NCI-H2196 (cell line): ENCODE data around the gene FMN1.

ENCODE experiments used
- DNase-seq: peaks from one replicate; lab custom pipeline; 2025; ENCODE audit not compliant: unreplicated experiment; lab: John Stamatoyannopoulos, UW

The FMN1 gene

DNA sequence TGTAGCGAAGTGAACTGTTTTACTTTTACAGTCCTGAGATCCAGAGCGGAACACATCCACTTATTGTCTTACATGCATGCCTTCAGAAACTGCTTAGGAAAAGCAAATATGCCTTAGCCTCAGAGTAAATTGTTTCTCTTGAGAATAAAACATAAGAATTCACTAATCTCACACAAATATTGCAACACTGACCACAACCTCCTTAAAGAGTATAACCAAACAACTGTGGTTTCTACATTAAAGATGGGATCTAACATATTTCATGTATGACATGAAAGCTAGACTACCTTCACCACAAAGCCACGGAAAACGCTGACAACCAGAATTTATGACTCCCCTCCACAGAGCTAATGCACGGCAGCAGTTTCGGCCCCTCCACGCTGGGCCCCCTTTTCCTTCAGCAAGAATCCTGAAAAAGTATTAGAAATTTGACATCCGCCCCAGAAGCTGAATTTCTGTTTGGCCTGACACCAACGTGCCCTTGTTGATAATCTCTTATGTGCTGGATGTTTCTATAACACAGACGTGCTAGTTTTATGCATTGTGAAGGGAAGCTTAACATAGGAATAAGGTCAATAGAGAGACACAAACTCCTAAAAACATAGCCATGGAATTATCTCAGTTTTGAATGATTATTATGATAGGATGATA, 392.1 kb downstream of the FMN1 start:
- DNase-seq, result no peak

DNA sequence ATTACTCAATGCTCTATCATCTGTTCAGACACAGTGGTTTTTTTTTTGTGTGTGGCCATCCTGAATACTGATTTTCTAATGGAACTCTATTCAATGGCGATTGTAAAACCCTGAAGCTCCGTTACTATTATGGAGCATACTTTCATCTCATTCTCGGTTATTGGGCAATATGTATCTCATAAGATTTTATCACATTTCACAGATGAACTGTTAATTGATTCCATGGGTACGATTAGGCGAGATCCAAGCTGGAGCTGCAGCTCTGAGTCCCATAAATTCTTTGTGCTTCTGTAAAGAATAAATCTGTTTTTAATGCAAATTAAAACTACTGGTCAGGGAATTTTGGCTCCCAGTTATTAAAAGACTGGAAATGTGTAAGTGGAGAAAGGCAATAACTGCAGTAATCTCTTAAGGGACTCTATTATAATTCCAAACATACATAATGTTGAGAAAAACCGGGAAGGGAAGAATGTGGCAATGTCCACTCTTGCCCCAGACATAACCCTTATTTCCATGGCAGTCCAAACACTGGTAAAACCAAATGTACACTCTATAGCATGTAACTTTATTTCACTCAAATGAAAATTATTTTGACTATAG, 394.5 kb downstream of the FMN1 start:
- no peak for DNase-seq

- no peak for DNase-seq
Observed at GRCh38 chr15:32796856-32797255, 397.7 kb downstream of the FMN1 start.

GRCh38 chr15:32794973-32795372, 399.5 kb downstream of the FMN1 start:
- DNase-seq, result no peak

DNA sequence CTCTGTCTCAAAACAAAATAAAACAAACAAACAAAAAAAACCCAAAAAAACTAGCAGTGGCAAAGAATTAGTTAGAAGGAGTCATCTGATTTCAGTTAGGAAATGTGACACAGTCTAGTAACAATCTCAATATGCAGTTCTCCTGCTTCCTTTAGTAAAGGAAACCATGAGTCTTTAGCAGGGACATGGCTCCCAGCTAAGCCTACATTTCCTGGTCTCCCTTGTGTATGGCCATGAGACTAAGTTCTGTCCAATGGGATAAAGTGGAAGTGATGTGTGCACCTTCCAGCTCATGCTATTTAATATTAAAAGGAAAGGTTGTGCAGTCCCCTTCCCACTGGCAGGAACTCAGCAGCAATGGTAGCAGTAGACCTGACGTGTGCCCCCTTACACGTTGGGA, 402.1 kb downstream of the FMN1 start:
- no peak for DNase-seq

DNA sequence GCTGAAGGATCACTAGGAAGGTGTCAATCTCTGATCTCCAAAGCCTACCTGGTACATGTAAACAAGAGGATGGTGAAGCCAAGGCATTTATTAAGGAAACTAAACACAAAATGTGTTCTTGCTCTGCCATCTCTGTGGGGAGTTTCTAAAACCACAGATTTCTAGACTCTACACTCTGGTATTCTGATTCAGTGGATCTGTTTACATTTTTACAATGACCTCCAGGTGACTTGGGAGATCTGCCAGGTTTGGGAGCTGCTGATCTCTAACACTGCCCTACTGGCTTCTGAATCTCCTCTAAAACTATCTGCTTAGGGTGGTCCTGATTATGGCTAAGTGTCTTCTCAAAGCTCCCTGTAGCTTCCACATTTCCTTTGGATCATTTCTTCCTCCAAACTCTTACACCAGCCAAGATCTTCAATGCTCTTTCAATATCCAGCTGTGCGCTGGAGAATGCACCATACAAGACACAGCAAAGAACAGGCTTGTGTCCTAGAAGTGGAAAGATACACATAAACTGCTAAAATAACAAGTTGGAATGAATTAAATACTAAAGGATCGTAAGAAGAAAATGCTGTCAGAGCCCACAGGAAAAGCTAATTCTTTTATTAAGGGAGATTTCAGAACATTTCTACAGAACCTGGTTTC, 404.0 kb downstream of the FMN1 start:
- DNase-seq, result no peak

- no peak for DNase-seq
Observed at GRCh38 chr15:32787949-32788348, 406.6 kb downstream of the FMN1 start.

- no peak for DNase-seq
Observed at GRCh38 chr15:32786906-32787305, 407.6 kb downstream of the FMN1 start.

GRCh38 chr15:32784581-32784980, 409.9 kb downstream of the FMN1 start:
- no peak for DNase-seq

DNA sequence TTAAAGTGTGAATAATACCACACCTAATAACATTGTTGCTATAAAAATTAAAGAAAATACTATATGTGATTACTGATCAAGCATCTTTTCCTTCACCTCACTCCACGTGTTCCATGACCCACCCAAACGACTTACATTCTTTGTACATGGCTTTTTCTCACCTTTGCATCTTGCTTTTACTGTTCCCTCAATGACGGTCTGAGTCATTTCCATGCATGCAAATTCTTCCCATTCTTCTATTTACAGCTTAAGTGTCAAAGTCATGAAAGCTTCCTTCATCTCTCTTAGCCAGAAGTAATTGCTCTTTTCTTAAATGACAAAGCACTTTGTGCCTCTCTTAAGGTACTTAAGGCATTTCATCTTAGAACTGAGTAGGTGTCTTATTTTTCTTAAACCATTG, 412.7 kb downstream of the FMN1 start:
- no peak for DNase-seq

- DNase-seq, result no peak
Observed at GRCh38 chr15:32778391-32779176, 415.9 kb downstream of the FMN1 start.

GRCh38 chr15:32775103-32775502, 419.4 kb downstream of the FMN1 start:
- no peak for DNase-seq

- DNase-seq, result no peak
Observed at GRCh38 chr15:32774022-32774421, 420.5 kb downstream of the FMN1 start.

DNA sequence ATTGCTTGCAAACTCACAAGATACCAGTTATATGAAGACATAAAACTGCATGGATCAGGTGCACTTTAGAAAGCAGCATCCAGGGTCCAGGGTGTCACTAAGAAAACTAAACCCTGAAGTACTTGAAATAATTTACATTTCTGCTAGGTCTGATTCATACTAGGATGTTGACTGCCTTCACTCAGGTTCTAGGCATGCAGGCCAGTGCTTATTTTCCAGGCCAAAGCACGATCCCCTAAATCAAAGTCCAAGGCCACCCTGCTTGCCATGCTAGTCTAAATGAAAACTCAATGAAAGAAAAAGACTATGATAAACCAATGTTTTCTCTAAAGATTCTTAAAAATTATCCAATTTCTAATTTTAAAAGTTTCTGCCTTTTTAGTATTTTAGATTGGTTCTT, 427.3 kb downstream of the FMN1 start:
- DNase-seq, result no peak

DNA sequence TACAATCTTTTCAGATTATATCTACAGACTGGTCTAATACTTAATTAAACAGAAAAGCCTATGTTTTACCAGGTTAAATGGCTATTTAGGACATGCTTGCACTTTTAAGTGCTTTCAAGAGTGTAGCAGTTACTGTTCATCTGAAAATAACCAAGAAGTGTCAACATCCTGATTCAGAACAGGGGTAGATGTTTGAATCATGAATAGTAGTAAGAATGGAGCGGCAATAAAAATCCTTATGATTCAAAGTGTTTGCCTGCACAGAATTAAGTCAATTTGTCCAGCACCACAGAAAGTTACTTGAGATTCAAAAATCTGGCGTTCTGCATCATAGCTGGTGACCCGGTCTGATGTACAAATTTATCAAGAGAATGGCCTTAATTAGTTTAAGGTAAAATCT, 428.4 kb downstream of the FMN1 start:
- no peak for DNase-seq

GRCh38 chr15:32765236-32765635, 429.3 kb downstream of the FMN1 start:
- no peak for DNase-seq

GRCh38 chr15:32763295-32763694, 431.2 kb downstream of the FMN1 start:
- DNase-seq, result no peak

GRCh38 chr15:32757426-32757825, 437.1 kb downstream of the FMN1 start:
- DNase-seq, result no peak

DNA sequence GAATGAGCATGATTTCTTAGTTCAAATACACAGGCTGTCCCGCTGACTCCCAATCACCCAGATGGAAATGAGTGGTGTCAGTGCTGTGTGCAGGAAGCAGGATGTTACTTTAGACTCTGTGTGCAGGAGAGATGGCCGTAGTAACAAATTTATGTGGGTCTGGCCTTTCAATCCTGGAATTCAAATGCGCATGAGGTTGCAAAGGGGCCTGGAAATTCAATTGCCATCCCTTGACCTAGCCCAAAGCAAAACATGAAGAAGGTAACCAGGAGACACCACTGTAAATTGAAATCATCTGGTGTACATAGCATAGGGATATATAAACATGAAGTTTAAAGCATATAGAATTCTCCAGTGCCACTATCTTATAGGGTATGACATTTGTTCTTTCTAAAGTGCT, 443.5 kb downstream of the FMN1 start:
- no peak for DNase-seq

DNA sequence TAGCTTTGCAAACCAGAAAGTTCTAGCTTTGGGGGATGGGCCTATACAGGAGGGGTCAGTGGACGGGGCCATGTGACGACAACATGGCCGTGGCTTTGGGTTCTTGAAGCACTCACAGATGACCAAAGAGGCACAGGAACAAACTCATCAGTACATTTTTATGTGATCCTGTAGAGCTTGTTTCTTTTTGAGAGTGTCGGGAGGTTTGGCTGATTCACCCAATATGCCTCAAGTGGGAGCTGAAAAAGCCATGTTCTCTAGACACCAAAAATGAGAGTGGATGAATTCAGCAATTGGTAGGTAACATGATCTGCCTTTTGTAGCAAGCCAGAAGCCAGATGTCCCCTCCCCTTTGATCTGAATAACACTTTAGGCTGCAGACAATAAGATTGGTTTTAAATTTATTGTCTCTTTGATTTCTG, 446.6 kb downstream of the FMN1 start:
- DNase-seq, result no peak

GRCh38 chr15:32746116-32746857, 448.2 kb downstream of the FMN1 start:
- no peak for DNase-seq
